ENCODE results near the gene CSTPP1.

DNA sequence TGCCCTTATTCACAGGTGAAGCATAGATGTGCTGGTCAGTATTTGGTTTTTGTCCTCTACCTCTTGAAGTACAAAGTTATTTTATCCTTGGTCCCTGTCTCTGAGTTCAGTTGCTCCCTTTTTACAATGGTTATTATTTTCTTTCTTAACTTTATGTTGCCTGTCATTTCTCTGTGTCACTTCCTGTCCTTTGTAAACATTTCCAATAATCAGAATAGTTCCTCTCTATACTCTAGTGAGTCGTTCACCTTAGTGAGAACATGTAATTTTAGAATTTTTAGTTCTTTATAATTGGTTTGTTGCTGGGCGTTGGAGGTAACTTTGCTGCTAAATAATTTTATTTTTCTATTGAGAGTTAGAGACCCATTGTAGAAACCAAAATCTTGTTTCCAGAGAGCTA, 16.0 kb downstream of the CSTPP1 start:
- TF ChIP-seq, protein P1, sequence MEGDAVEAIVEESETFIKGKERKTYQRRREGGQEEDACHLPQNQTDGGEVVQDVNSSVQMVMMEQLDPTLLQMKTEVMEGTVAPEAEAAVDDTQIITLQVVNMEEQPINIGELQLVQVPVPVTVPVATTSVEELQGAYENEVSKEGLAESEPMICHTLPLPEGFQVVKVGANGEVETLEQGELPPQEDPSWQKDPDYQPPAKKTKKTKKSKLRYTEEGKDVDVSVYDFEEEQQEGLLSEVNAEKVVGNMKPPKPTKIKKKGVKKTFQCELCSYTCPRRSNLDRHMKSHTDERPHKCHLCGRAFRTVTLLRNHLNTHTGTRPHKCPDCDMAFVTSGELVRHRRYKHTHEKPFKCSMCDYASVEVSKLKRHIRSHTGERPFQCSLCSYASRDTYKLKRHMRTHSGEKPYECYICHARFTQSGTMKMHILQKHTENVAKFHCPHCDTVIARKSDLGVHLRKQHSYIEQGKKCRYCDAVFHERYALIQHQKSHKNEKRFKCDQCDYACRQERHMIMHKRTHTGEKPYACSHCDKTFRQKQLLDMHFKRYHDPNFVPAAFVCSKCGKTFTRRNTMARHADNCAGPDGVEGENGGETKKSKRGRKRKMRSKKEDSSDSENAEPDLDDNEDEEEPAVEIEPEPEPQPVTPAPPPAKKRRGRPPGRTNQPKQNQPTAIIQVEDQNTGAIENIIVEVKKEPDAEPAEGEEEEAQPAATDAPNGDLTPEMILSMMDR (IDR thresholded peaks at IDR 0.05; ENCODE audit: borderline replicate concordance, extremely low read depth, low read length, poor library complexity, severe bottlenecking): no peak
- no peak for TF ChIP-seq EZH2 (IDR thresholded peaks at IDR 0.05; ENCODE audit: borderline replicate concordance, low read depth, low read length, severe bottlenecking)

All from DND-41 (cell line).